NOMO-1 (cell line): ENCODE results near the gene ADAM30.
"Not testable (repeated sequence)": the region's sequence is repeated elsewhere in the genome, so short reads cannot be mapped to it uniquely, and the experiment has no call there.

Experiments
- DNase-seq, 2 experiments: peaks; one replicate each; lab custom pipeline; 2025; ENCODE audit not compliant: unreplicated experiment in 2 of 2; lab: John Stamatoyannopoulos, UW

The ADAM30 gene

GRCh38 chr1:119879510-119880434 lies 16.5 kb downstream of the ADAM30 start:
- no peak for DNase-seq

GRCh38 chr1:119878171-119878570 lies 18.1 kb downstream of the ADAM30 start:
- no peak for DNase-seq

- no peak for DNase-seq
These were observed 22.1 kb downstream of the ADAM30 start for GRCh38 chr1:119874186-119874585.

GRCh38 chr1:119873135-119874015 lies 22.9 kb downstream of the ADAM30 start:
- DNase-seq = no peak

GRCh38 chr1:119871881-119872280 lies 24.4 kb downstream of the ADAM30 start:
- DNase-seq = no peak

GRCh38 chr1:119870917-119871596 lies 25.3 kb downstream of the ADAM30 start:
- peak; percentile 64 to 65 for DNase-seq

GRCh38 chr1:119869995-119870394 lies 26.3 kb downstream of the ADAM30 start:
- no peak for DNase-seq

GRCh38 chr1:119868176-119868575 lies 28.1 kb downstream of the ADAM30 start:
- DNase-seq = no peak

- no peak for DNase-seq
These were observed 29.9 kb downstream of the ADAM30 start for GRCh38 chr1:119866451-119866850.

GRCh38 chr1:119865627-119866026 lies 30.7 kb downstream of the ADAM30 start:
- no peak for DNase-seq

- DNase-seq = no peak
These were observed 34.0 kb downstream of the ADAM30 start for GRCh38 chr1:119862276-119862675.

GRCh38 chr1:119861547-119861946 lies 34.8 kb downstream of the ADAM30 start:
- no peak for DNase-seq

- peak in 1 of 2 experiments; percentile 32 for DNase-seq
These were observed 36.7 kb downstream of the ADAM30 start for GRCh38 chr1:119859647-119860046.

GRCh38 chr1:119858556-119859214 lies 37.6 kb downstream of the ADAM30 start:
- not testable (repeated sequence) for DNase-seq

GRCh38 chr1:119858126-119858525 lies 38.2 kb downstream of the ADAM30 start:
- no peak for DNase-seq

GRCh38 chr1:119853155-119853554 lies 43.2 kb downstream of the ADAM30 start:
- DNase-seq = no peak

GRCh38 chr1:119844206-119844605 lies 52.1 kb downstream of the ADAM30 start:
- not testable (repeated sequence) for DNase-seq
